Activated T-helper 1 cell treated with anti-CD3 and anti-CD28 coated beads, Interleukin-12 subunit alpha, Interleukin-12 subunit beta, Interleukin-2, Interleukin-4 antibody, amounts not matched to agents 30 ng/mL and 10 ng/mL and 1 ng/mL, durations not matched to agents 14 hours and 24 hours and 36 hours (primary cell): ENCODE measurements around the gene ALKBH1. TPM values are rescaled to one million over a fixed set of nuclear protein-coding genes. Genes with fewer than 3 reads are reported as not detected.
"Not testable (repeated sequence)": the region's sequence is repeated elsewhere in the genome, so short reads cannot be mapped to it uniquely, and the experiment has no call there.

Experiments
- DNase-seq: peaks from one replicate; pipeline ENCODE4 v3.0.0; 2021; ENCODE audit warnings: low spot score
- H3K27ac Mint-ChIP-seq: one replicate; pipeline ENCODE4 v1.8.0; 2021; ENCODE audit warnings: mild to moderate bottlenecking, mixed read lengths
- H3K27me3 Mint-ChIP-seq: one replicate; pipeline ENCODE4 v1.8.0; 2022; ENCODE audit warnings: mild to moderate bottlenecking, moderate library complexity, mixed read lengths; ENCODE audit not compliant: insufficient read depth
- H3K36me3 Mint-ChIP-seq: one replicate; pipeline ENCODE4 v1.8.0; 2021; ENCODE audit warnings: low read depth, mixed read lengths
- H3K4me1 Mint-ChIP-seq: one replicate; pipeline ENCODE4 v1.8.0; 2021; ENCODE audit warnings: low read depth, mixed read lengths
- H3K4me3 Mint-ChIP-seq: one replicate; pipeline ENCODE4 v1.8.0; 2021; ENCODE audit warnings: mild to moderate bottlenecking, moderate library complexity, mixed read lengths
- H3K9me3 Mint-ChIP-seq: one replicate; pipeline ENCODE4 v1.8.0; 2021; ENCODE audit warnings: mixed read lengths
- intact Hi-C: fragments of 100-400 bp; cut with micrococcal nuclease; formaldehyde crosslinking; loops from one replicate; pipeline ENCODE4 v1.15.1; 2024
- total RNA-seq: library from RNA; stranded (reverse); gene quantifications from 2 replicates; pipeline ENCODE4 v1.2.3, GENCODE V29; 2022

Gene ALKBH1
- total RNA-seq, 1 donor from 2014 or later, result 16.3 TPM

GRCh38 chr14:77714926-77715325 is 7.1 kb upstream of the ALKBH1 start:
- H3K36me3 Mint-ChIP-seq, result peaks cover 47% of the 10 kb centered on the region
- intact Hi-C loops, result no loop called here
- no peaks in the 10 kb centered on the region for H3K9me3 Mint-ChIP-seq
- H3K27me3 Mint-ChIP-seq, result no peaks in the 10 kb centered on the region
- no peak for DNase-seq
- H3K4me1 Mint-ChIP-seq, result peaks cover 23% of the 10 kb centered on the region
- H3K27ac Mint-ChIP-seq, result peak overlapping the region; percentile 87
- H3K4me3 Mint-ChIP-seq, result peak overlapping the region; percentile 23

DNA sequence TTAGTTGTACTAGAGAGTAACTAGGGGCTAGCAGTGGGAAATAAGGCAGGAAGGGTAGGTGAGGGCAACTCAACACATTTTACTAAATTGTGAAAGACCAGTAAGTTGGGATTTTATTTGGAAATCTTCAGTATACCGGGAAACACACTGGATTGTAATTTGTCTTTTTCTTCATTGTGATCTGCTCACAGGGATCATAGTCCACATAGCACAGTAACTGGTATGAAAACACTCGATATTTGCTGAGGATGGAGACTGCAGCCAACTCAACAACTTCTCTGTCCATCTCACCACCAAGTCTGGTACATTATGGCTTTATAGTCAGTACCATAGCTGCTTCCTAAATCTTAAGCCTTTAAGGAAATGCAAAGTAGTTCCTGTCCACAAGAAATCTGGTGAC is 2.5 kb upstream of the ALKBH1 start:
- H3K27ac Mint-ChIP-seq, result no peak overlapping the region
- peaks cover 41% of the 10 kb centered on the region for H3K36me3 Mint-ChIP-seq
- H3K27me3 Mint-ChIP-seq, result no peaks in the 10 kb centered on the region

DNA sequence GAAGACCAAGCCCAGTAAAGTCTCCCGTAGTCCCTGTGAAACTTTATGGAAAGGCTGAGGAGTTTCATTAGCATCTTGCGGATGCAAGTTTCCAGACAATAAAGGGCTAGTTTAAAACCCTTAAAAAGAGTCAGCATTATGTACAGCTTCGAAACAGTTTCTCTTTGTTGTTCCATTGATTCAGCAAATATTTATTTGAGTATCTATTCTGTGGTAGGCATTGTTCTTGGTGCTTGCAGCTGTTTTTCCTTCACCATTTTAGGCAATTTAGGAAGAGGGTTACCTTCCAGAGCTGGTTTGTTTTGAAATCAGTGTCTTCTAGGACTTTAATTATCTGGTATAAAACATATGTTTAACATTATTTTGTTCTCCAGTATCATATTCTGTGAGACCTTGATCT is 1.6 kb upstream of the ALKBH1 start:
- DNase-seq, result no peak
- intact Hi-C loops, result loop anchor here (1.0 to 10.0 kb wide), 6 partner anchors 67 to 675 kb away; partner anchors contain the start of genes SAMD15 and TMED8
- peak overlapping the region; percentile 99 for H3K4me3 Mint-ChIP-seq
- H3K4me1 Mint-ChIP-seq, result peaks cover 42% of the 10 kb centered on the region
- H3K27me3 Mint-ChIP-seq, result no peaks in the 10 kb centered on the region
- peaks cover 36% of the 10 kb centered on the region for H3K36me3 Mint-ChIP-seq
- H3K9me3 Mint-ChIP-seq, result no peaks in the 10 kb centered on the region
- H3K27ac Mint-ChIP-seq, result peak overlapping the region; percentile 98

More for the DNA sequence above, 2.5 kb upstream of the ALKBH1 start:
- DNase-seq, result no peak
- Mint-ChIP-seq H3K9me3 (no peaks in the 10 kb centered on the region), H3K4me1 (peaks cover 47% of the 10 kb centered on the region), H3K4me3 (peak overlapping the region; percentile 17)
- intact Hi-C loops, result no loop called here

GRCh38 chr14:77708749-77709148 is 926 bp upstream of the ALKBH1 start:
- no peaks in the 10 kb centered on the region for H3K27me3 Mint-ChIP-seq
- peaks cover 41% of the 10 kb centered on the region for H3K4me1 Mint-ChIP-seq
- intact Hi-C loops, result loop anchor here (1.0 to 10.0 kb wide), 13 partner anchors 53 to 674 kb away; partner anchors contain the start of genes ADCK1, CIPC, GSTZ1 and SAMD15
- H3K9me3 Mint-ChIP-seq, result no peaks in the 10 kb centered on the region
- no peak for DNase-seq
- H3K36me3 Mint-ChIP-seq, result peaks cover 35% of the 10 kb centered on the region
- H3K27ac Mint-ChIP-seq, result peak overlapping the region; percentile 98
- peak overlapping the region; percentile 99 for H3K4me3 Mint-ChIP-seq

- H3K4me3 Mint-ChIP-seq, result peak overlapping the region; percentile 99
- no peak for DNase-seq
- intact Hi-C loops, result loop anchor here (5.0 to 10.0 kb wide), 4 partner anchors 115 to 673 kb away; no protein-coding TSS in a partner anchor
- H3K27me3 Mint-ChIP-seq, result no peaks in the 10 kb centered on the region
- peak overlapping the region; percentile 98 for H3K27ac Mint-ChIP-seq
- H3K9me3 Mint-ChIP-seq, result no peaks in the 10 kb centered on the region
- peaks cover 41% of the 10 kb centered on the region for H3K4me1 Mint-ChIP-seq
- peaks cover 29% of the 10 kb centered on the region for H3K36me3 Mint-ChIP-seq
Measured at GRCh38 chr14:77707355-77707723, 484 bp downstream of the ALKBH1 start.

- DNase-seq, result no peak
- Mint-ChIP-seq H3K4me3 (no peak overlapping the region), H3K36me3 (peaks cover 26% of the 10 kb centered on the region), H3K9me3 (no peaks in the 10 kb centered on the region), H3K27ac (no peak overlapping the region), H3K27me3 (no peaks in the 10 kb centered on the region), H3K4me1 (no peaks in the 10 kb centered on the region)
- intact Hi-C loops, result no loop called here
Measured at GRCh38 chr14:77691259-77691658, 16.6 kb downstream of the ALKBH1 start.

DNA sequence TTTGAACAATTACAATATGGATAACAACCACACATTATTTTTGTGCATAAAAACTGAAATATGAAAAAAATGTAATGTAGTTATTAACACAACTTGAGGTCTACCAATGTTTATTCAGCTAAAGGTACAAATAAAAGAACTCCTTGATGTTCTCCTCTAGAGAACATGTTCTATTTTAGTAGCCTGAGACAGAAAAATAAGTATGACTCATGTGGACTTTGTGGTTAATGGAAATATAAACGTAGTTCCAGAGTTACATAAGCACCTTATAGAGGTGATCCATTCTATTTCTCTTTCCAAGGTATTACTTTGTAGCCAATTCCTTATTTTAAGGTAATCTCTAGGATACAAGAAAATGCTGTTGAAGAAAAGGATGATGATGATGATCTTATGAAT is 25.7 kb downstream of the ALKBH1 start:
- Mint-ChIP-seq H3K4me3 (no peak overlapping the region), H3K9me3 (no peaks in the 10 kb centered on the region), H3K4me1 (peaks cover 6% of the 10 kb centered on the region), H3K27me3 (no peaks in the 10 kb centered on the region), H3K27ac (no peak overlapping the region), H3K36me3 (peaks cover 17% of the 10 kb centered on the region)
- intact Hi-C loops, result no loop called here
- no peak for DNase-seq

DNA sequence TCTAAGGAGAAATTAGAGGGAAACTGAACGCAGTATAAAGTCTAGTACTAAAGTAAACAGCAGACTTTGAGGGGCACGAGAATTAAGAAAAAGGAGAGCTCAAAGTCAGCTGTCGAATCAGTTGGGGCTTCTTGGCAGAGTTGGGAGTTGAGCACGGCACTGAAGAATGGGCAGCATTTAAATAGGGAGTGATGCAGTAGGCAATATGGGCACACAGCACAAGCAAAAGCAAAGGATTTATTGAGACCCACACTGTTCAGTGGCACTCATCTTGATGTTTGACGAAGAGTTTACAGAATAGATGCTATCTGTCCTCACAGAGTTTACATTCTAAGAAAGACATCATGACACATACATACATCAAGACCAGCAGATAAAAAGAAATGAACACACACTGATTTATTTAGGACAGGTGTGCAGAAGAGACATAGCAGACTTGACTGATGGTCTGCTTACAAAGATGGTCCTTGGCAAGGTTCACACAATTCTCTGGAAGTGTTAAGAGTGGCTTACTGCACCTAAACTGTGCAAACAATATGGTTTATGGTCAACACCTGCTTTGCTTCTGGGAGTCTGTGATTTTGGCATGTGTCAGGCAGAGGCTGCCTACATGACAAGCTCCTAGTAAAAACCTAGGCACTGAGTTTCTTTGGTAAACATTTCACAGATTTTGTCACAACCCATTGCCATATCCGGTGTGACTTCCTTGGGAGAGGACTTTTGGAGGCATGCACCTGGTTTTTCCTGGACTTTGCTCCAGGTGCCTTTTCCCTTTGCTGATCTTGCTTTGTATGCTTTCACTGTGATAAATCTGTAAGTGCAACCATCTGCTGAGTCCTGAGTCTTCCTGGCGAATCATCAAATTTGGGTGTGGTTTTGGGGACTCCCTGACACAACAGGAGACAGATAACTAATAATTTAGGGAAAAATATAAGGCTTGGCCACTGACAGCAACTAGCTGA is 26.3 kb downstream of the ALKBH1 start:
- Mint-ChIP-seq H3K27ac (no peak overlapping the region), H3K36me3 (peaks cover 14% of the 10 kb centered on the region), H3K4me1 (peaks cover 6% of the 10 kb centered on the region), H3K27me3 (no peaks in the 10 kb centered on the region), H3K9me3 (no peaks in the 10 kb centered on the region), H3K4me3 (no peak overlapping the region)
- intact Hi-C loops, result no loop called here
- DNase-seq, result no peak

DNA sequence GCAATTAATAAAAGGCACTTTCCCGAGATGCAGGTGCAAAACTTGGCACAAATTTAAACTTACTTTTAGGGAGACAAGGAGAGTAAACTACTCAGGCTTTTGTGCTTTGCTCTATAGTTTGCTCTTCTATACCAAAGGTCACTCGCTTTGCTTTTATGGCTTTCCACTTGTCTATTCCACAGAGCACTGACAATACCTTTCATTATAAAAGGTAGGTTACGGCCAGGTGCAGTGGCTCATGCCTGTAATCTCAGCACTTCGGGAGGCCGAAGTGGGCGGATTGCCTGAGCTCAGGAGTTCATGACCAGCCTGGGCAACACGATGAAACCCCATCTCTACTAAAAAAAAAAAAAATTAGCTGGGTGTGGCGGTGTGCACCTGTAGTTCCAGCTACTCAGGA is 32.9 kb downstream of the ALKBH1 start:
- Mint-ChIP-seq H3K9me3 (no peaks in the 10 kb centered on the region), H3K27me3 (no peaks in the 10 kb centered on the region), H3K4me3 (no peak overlapping the region), H3K36me3 (peaks cover 27% of the 10 kb centered on the region), H3K27ac (no peak overlapping the region), H3K4me1 (no peaks in the 10 kb centered on the region)
- intact Hi-C loops, result no loop called here
- no peak for DNase-seq

- no peak for DNase-seq
- Mint-ChIP-seq H3K27ac (no peak overlapping the region), H3K9me3 (no peaks in the 10 kb centered on the region), H3K36me3 (peaks cover 18% of the 10 kb centered on the region), H3K4me3 (no peak overlapping the region), H3K27me3 (no peaks in the 10 kb centered on the region), H3K4me1 (no peaks in the 10 kb centered on the region)
- intact Hi-C loops, result no loop called here
Measured at GRCh38 chr14:77673193-77673592, 34.6 kb downstream of the ALKBH1 start.

DNA sequence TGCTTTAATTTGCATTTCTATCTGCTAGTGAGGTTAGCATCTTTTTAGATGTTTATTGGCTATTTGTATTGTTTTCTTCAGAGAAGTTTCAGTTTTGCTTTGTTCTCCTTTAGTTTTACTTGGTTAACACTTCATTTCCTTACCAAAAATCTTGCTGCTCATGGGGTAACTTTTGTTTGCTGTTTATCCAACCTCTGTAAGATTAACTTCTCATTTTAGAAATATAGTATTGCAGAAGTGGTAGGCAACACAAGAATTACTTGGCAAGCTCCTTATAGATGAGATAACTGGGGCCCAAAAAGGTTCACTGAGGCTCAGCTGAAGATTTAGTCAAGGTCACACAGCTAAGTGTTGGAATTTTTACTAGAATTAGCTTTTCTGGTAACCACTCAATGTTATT is 40.5 kb downstream of the ALKBH1 start:
- intact Hi-C loops, result no loop called here
- Mint-ChIP-seq H3K4me3 (no peak overlapping the region), H3K36me3 (peaks cover 2% of the 10 kb centered on the region)

GRCh38 chr14:77663293-77663692 is 44.5 kb downstream of the ALKBH1 start:
- no peaks in the 10 kb centered on the region for H3K9me3 Mint-ChIP-seq
- no peaks in the 10 kb centered on the region for H3K36me3 Mint-ChIP-seq
- H3K27me3 Mint-ChIP-seq, result peaks cover 4% of the 10 kb centered on the region

More for the DNA sequence above, 40.5 kb downstream of the ALKBH1 start:
- H3K4me1 Mint-ChIP-seq, result peaks cover 9% of the 10 kb centered on the region
- H3K27me3 Mint-ChIP-seq, result no peaks in the 10 kb centered on the region
- no peaks in the 10 kb centered on the region for H3K9me3 Mint-ChIP-seq
- no peak overlapping the region for H3K27ac Mint-ChIP-seq
- DNase-seq, result no peak

DNA sequence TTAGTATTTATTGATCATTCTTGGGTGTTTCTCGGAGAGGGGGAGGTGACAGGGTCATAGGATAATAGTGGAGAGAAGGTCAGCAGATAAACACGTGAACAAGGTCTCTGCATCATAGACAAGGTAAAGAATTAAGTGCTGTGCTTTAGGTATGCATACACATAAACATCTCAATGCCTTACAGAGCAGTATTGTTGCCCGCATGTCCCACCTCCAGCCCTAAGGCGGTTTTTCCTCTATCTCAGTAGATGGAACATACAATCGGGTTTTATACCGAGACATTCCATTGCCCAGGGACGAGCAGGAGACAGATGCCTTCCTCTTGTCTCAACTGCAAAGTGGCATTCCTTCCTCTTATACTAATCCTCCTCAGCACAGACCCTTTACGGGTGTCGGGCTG is 46.3 kb downstream of the ALKBH1 start:
- H3K4me3 Mint-ChIP-seq, H3K36me3 Mint-ChIP-seq, DNase-seq, intact Hi-C loops, H3K27ac Mint-ChIP-seq, H3K9me3 Mint-ChIP-seq, H3K27me3 Mint-ChIP-seq, H3K4me1 Mint-ChIP-seq: not testable (repeated sequence)

More at GRCh38 chr14:77663293-77663692, 44.5 kb downstream of the ALKBH1 start:
- Mint-ChIP-seq H3K27ac (no peak overlapping the region), H3K4me1 (peaks cover 9% of the 10 kb centered on the region), H3K4me3 (no peak overlapping the region)
- no peak for DNase-seq
- intact Hi-C loops, result no loop called here
